COLO829 (cell line): ENCODE results near the gene ALOX5.
"Not testable (repeated sequence)": the region's sequence is repeated elsewhere in the genome, so short reads cannot be mapped to it uniquely, and the experiment has no call there.

Experiments used
- DNase-seq: peaks from one replicate; pipeline ENCODE4 v3.0.0; 2012; ENCODE audit warnings: low spot score

ALOX5 gene

DNA sequence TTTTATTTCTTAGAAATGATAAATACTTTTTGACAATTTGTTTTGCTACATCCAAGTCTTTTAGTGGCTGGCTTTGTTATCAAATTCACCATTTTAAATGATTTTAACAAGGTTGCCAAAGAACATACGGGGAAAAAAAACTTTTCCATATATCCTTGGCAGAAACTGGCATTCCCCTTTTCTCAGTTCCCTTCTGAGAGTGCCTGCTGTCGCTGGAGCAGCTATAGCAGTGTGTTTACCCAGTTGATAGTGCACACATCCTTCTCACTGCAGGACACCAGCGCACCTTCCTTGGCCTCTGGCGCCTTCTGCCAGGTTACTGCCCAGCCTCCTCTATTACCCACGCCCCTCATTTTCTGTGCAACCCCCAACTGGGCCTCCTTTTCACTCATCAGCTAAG lies 94.1 kb downstream of the ALOX5 start:
- no peak for DNase-seq

DNA sequence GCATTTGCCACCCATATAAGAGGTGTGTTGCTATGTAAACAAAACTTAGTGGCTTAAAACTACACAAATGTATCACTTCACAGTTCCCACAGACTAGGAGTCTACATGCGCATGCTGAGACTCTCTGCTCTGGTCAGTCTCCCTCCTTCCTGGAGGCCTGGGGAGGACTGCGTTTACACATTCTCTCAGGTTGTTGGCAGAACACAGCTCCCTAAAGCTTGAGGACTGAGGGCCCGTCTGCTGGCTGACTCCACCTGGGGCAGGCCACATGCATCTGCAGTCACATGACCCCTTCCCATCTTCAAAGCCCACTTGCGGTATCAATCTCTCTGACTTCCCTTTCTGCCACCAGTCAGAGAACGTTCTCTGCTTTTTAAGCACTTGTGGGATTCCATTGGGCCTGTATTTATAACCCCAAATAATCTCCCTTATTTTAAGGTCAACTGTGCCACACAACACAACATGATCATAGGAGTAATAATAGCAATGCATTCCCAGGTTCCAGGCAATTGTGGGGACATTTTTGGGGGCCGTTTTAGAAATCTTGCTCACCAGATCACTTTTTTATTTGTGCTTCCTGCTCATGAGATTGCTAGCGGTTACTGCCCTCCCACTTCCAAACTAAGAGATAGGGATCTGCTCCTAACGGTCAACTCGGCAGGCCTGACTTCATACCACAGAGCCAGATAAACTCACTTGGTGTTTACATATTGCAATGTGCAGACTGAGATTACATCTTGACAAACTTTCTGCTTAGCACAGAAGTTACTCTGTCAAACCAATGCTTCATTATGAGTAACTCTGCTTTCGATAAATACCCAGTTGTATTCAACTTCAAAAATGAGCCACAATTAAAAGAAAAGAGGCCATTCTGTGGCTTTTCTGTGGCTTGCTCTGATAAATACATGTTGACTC lies 96.3 kb downstream of the ALOX5 start:
- DNase-seq, result peak; percentile 74

DNA sequence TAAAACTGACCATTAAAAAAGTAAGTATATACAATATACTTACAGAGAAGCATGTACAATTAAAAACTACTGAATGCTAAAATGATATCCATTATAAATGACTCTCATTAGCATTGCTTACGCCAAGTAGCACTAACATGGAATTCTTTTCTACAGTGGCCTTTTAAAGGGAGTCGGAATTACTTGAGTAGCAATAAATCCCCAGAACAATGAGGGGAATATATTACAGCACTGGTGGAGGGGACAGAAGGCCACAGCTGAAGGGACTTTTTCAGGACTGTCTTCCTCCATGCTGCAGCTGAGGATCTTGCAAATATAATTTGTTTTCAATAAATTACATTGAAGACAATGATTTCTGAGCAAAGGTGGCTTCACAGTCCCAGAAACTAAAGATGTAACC lies 97.0 kb downstream of the ALOX5 start:
- DNase-seq, result peak; percentile 39

- no peak for DNase-seq
Measured at GRCh38 chr10:45471531-45472310, 97.7 kb downstream of the ALOX5 start.

GRCh38 chr10:45473126-45473525 lies 99.1 kb downstream of the ALOX5 start:
- no peak for DNase-seq

DNA sequence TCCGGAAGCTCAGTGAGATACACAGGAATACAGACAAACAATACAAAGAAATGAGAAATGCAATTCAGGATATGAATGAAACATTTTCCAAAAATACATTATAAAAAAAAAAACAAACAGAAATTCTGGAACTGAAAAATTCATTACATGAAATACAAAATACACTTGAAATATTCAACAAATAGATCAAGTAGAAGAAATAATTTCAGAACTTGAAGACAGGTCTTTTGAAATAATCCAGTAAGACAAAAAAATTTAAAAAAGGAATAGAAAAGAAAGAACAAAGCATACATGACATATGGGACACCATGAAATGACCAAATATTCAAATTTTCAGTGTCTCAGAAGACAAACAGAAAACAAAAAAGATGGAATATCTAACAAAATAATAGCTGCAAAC lies 102.5 kb downstream of the ALOX5 start:
- no peak for DNase-seq

DNA sequence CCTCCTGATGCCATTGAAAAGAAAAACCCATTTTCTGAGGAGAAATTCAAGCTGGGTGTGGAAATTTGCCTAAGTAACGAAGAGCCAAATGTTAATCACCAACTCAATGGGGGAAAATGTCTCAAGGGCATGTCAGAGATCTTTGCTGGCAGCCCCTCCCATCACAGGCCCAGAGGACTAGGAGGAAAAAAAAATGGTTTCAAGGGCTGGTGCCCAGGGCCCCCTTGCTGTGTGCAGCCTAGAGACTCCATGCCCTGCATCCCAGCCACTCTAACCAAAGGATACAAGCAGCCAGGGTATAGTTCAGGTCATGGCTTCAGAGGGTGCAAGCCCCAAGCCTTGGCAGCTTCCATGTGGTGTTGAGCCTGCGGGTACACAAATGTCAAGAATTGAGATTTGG lies 106.3 kb downstream of the ALOX5 start:
- DNase-seq, result no peak

DNA sequence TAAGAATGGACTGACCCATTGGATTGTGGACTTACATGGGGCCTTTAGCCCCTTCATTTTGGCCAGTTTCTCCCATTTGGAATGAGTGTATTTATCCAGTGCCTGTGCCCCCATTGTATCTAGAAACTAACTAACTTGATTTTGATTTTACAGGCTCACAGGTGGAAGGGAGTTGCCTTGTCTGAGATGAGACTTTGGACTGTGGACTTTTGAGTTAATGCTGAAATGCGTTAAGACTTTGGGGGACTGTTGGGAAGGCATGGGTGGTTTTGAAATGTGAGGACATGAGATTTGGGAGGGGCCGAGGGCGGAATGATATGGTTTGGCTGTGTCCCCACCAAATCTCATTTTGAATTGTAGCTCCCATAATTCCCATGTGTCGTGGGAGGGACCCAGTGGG lies 107.1 kb downstream of the ALOX5 start:
- DNase-seq, result not testable (repeated sequence)

- no peak for DNase-seq
Measured at GRCh38 chr10:45483002-45483401, 109.0 kb downstream of the ALOX5 start.

DNA sequence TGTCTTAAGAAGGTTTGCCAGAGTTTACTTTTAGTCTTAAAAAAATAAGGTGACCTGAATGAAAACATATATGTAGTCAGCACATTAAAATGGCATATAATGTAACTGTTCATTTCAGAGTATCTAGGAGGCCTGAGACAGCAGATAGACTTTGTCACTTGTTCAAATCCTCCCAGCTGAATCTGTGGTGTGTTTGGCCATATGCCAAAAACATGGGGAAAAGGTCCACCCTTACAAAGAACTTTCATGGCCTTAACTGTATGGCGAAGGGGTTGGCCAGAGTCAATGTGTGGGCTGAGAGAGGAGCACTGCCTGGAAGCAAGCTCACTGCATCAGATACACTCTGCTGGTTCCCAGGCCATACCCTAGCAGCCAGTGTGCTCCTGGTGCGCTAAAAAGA lies 113.7 kb downstream of the ALOX5 start:
- DNase-seq, result no peak

DNA sequence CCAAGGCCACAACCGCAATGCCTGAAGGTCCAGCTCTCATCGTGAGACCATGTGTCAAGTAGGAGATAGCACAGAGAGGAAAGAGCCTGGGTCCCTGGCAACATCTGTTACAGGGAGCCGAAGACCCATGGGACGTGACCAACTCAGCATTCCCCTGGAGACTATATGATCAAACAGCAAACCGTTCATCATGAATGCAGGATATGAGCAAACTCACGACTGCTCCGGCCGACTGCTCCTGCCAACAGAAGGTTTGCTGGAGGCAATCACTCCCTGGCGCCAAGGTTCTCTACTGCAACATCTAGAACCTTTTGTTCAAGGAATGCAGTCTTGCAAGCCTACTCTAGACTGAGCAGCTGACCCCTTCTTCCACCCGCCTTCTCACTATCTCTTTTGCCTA lies 114.3 kb downstream of the ALOX5 start:
- no peak for DNase-seq

GRCh38 chr10:45490277-45490676 lies 116.3 kb downstream of the ALOX5 start:
- no peak for DNase-seq

DNA sequence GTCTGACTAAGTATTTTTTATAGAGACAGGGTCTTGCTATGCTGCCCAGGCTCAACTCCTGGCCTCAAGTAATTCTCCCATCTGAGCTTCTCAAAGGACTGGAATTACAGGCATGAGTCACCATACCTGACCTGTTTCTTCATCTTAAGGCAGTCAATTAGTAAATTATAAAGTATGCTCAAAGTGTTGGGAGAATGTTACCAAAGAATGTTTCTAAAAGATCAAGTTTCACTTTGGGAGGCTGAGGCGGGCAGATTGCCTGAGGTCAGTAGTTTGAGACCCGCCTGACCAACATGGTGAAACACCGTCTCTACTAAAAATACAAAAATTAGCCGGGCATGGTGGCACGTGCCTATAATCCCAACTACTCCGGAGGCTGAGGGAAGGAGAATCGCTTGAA lies 117.0 kb downstream of the ALOX5 start:
- DNase-seq, result no peak
